ENCODE data around the gene MATCAP1. TPM values are rescaled to one million over a fixed set of nuclear protein-coding genes. Genes with fewer than 3 reads are reported as not detected.

MATCAP1 gene
- total and polyA plus RNA-seq, 2 of the 13 experiments (the other 11 are each of a cell fraction or from before 2014, with no cell fraction given): 11.2 to 24.5 TPM

DNA sequence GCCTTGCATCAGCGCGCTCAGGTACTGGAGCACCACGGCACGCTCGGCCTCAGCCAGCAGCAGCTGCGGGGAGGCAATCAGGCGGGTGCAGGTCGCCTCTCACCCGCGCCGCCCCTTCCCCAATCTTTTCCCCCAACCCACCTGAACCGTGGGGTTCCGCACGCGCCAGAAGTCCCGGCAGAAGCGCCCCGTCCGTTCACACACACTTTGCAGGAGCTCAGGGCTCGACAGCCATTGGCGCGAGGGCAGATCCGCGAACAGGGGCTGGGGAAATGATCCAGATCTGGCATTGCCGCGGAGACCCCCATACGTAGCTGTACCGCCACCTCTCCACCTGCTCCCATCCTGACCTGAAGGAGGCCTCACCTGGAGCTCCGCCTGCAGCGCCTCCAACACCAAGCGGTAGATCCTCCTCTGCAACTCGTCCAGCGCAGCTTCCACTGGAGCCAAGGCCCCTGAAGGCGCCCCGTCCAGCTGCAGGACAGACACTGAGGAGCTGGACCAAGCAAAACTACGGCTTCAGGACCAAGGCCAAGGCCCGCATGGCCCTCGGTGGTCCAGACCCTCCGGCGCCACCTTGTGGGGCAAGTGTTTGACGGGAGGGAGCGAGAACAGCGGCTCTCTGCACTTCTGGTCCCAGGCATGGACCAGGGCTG lies 1.4 kb upstream of the MATCAP1 start (continued):
- TF ChIP-seq, protein P1, sequence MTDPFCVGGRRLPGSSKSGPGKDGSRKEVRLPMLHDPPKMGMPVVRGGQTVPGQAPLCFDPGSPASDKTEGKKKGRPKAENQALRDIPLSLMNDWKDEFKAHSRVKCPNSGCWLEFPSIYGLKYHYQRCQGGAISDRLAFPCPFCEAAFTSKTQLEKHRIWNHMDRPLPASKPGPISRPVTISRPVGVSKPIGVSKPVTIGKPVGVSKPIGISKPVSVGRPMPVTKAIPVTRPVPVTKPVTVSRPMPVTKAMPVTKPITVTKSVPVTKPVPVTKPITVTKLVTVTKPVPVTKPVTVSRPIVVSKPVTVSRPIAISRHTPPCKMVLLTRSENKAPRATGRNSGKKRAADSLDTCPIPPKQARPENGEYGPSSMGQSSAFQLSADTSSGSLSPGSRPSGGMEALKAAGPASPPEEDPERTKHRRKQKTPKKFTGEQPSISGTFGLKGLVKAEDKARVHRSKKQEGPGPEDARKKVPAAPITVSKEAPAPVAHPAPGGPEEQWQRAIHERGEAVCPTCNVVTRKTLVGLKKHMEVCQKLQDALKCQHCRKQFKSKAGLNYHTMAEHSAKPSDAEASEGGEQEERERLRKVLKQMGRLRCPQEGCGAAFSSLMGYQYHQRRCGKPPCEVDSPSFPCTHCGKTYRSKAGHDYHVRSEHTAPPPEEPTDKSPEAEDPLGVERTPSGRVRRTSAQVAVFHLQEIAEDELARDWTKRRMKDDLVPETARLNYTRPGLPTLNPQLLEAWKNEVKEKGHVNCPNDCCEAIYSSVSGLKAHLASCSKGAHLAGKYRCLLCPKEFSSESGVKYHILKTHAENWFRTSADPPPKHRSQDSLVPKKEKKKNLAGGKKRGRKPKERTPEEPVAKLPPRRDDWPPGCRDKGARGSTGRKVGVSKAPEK (CRISPR knock-in tag; IDR thresholded peaks at IDR 0.05; ENCODE audit: borderline replicate concordance): peak; percentile 84; the same call in 1 of the 2 replicates
- TF ChIP-seq ZNF883 (CRISPR knock-in tag; IDR thresholded peaks at IDR 0.05; ENCODE audit: not compliant biosample characterization): peak; percentile 88
- TF ChIP-seq ZNF572 (CRISPR knock-in tag; IDR thresholded peaks at IDR 0.05): 0 out of 2 replicates have a peak, but pooled peaks have one; percentile 24
- TF ChIP-seq PAX8 (CRISPR knock-in tag; IDR thresholded peaks at IDR 0.05; ENCODE audit: borderline replicate concordance): no peak
- TF ChIP-seq LCORL (IDR thresholded peaks at IDR 0.05): no peak
- TF ChIP-seq LCORL (CRISPR knock-in tag; IDR thresholded peaks at IDR 0.05): peak; percentile 82
- peak; percentile 87; the same call in 1 of the 2 replicates for TF ChIP-seq YEATS2 (CRISPR knock-in tag; IDR thresholded peaks at IDR 0.05; ENCODE audit: borderline replicate concordance)
- TF ChIP-seq, protein P2, sequence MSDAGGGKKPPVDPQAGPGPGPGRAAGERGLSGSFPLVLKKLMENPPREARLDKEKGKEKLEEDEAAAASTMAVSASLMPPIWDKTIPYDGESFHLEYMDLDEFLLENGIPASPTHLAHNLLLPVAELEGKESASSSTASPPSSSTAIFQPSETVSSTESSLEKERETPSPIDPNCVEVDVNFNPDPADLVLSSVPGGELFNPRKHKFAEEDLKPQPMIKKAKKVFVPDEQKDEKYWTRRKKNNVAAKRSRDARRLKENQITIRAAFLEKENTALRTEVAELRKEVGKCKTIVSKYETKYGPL (CRISPR knock-in tag; IDR thresholded peaks at IDR 0.05): 0 out of 2 replicates have a peak, but pooled peaks have one; percentile 29
- no peak for TF ChIP-seq TBX3 (IDR thresholded peaks at IDR 0.05; ENCODE audit: borderline replicate concordance)
- peak; percentile 84 for TF ChIP-seq GATAD2A (CRISPR knock-in tag; IDR thresholded peaks at IDR 0.05)
- peak; percentile 98 for TF ChIP-seq TGIF2 (CRISPR knock-in tag; IDR thresholded peaks at IDR 0.05)
- TF ChIP-seq ZSCAN21 (CRISPR knock-in tag; IDR thresholded peaks at IDR 0.05; ENCODE audit: borderline replicate concordance): no peak; the same call in 1 of the 2 replicates
- peak; percentile 64 for TF ChIP-seq BCL6 (CRISPR knock-in tag; IDR thresholded peaks at IDR 0.05)
- peak; percentile 69; the same call in 1 of the 2 replicates for TF ChIP-seq FLYWCH1 (CRISPR knock-in tag; IDR thresholded peaks at IDR 0.05)
- TF ChIP-seq ZFP1 (CRISPR knock-in tag; IDR thresholded peaks at IDR 0.05): peak; percentile 51; the same call in 1 of the 2 replicates
- no peak for TF ChIP-seq NCOR1 (IDR thresholded peaks at IDR 0.05; ENCODE audit: borderline replicate concordance, low read length)
- TF ChIP-seq ISX (CRISPR knock-in tag; conservative IDR thresholded peaks at IDR 0.05): peak; percentile 81; the same call in 1 of the 2 replicates
- TF ChIP-seq ZNF468 (CRISPR knock-in tag; IDR thresholded peaks at IDR 0.05): peak; percentile 88; the same call in 1 of the 2 replicates
- TF ChIP-seq, protein P3, sequence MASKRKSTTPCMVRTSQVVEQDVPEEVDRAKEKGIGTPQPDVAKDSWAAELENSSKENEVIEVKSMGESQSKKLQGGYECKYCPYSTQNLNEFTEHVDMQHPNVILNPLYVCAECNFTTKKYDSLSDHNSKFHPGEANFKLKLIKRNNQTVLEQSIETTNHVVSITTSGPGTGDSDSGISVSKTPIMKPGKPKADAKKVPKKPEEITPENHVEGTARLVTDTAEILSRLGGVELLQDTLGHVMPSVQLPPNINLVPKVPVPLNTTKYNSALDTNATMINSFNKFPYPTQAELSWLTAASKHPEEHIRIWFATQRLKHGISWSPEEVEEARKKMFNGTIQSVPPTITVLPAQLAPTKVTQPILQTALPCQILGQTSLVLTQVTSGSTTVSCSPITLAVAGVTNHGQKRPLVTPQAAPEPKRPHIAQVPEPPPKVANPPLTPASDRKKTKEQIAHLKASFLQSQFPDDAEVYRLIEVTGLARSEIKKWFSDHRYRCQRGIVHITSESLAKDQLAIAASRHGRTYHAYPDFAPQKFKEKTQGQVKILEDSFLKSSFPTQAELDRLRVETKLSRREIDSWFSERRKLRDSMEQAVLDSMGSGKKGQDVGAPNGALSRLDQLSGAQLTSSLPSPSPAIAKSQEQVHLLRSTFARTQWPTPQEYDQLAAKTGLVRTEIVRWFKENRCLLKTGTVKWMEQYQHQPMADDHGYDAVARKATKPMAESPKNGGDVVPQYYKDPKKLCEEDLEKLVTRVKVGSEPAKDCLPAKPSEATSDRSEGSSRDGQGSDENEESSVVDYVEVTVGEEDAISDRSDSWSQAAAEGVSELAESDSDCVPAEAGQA (IDR thresholded peaks at IDR 0.05; ENCODE audit: low read depth): no peak
- TF ChIP-seq, protein P3 (CRISPR knock-in tag; IDR thresholded peaks at IDR 0.05; ENCODE audit: borderline replicate concordance): peak; percentile 86; the same call in 1 of the 2 replicates
- TF ChIP-seq KLF16 (CRISPR knock-in tag; IDR thresholded peaks at IDR 0.05): peak; percentile 86 to 99; a peak in 3 of 4 replicates
- TF ChIP-seq RXRB (CRISPR knock-in tag; IDR thresholded peaks at IDR 0.05; ENCODE audit: borderline replicate concordance): peak; percentile 84; the same call in 1 of the 2 replicates

All from HepG2 (cell line).